Fibroblast of mammary gland (primary cell): ENCODE measurements around the gene LIPE.

Source experiments
- DNase-seq: peaks from one replicate; pipeline ENCODE4 v3.0.0-alpha.2; 2010; ENCODE audit warnings: low read depth
- H3K4me3 ChIP-seq: 2 replicates; pipeline ENCODE4 v1.5.1; 2011; ENCODE audit warnings: low read depth, mild to moderate bottlenecking, low read length, moderate library complexity; ENCODE audit not compliant: control insufficient read depth
- CTCF ChIP-seq: conservative IDR thresholded peaks from 2 replicates; pipeline ENCODE4 v1.5.1; 2011; ENCODE audit warnings: low read depth, low read length, inconsistent platforms; ENCODE audit not compliant: control insufficient read depth, insufficient read depth

Gene LIPE

GRCh38 chr19:42368360-42368759 lies 58.8 kb downstream of the LIPE start:
- DNase-seq: no peak
- no peak overlapping the region for H3K4me3 ChIP-seq
- TF ChIP-seq CTCF: no peak

- no peak overlapping the region for H3K4me3 ChIP-seq
- no peak for DNase-seq
- TF ChIP-seq CTCF: no peak
Measured at GRCh38 chr19:42367929-42368328, 59.3 kb downstream of the LIPE start.

- no peak for TF ChIP-seq CTCF
- no peak overlapping the region for H3K4me3 ChIP-seq
- DNase-seq: no peak
Measured at GRCh38 chr19:42366673-42367072, 60.5 kb downstream of the LIPE start.

GRCh38 chr19:42363614-42364346 lies 63.4 kb downstream of the LIPE start:
- TF ChIP-seq CTCF: no peak
- DNase-seq: no peak

GRCh38 chr19:42362891-42363440 lies 64.2 kb downstream of the LIPE start:
- no peak for DNase-seq
- no peak for TF ChIP-seq CTCF

More at GRCh38 chr19:42363614-42364346, 63.4 kb downstream of the LIPE start:
- no peak overlapping the region for H3K4me3 ChIP-seq

GRCh38 chr19:42362342-42362741 lies 64.8 kb downstream of the LIPE start:
- DNase-seq: no peak

More at GRCh38 chr19:42362891-42363440, 64.2 kb downstream of the LIPE start:
- H3K4me3 ChIP-seq: no peak overlapping the region

More at GRCh38 chr19:42362342-42362741, 64.8 kb downstream of the LIPE start:
- H3K4me3 ChIP-seq: no peak overlapping the region
- no peak for TF ChIP-seq CTCF
